RWPE2 (cell line): ENCODE results near the gene CFDP1.
A peak's percentile ranks its signal among the peaks of the same experiment; 100 is the strongest.

Experiments
- ATAC-seq: fragments of 200-7000 bp; cut with Tn5 transposase; 3 replicates; pipeline ENCODE4 v1.9.1; 2021; ENCODE audit warnings: low read depth
- DNase-seq: peaks from one replicate; pipeline ENCODE4 v3.0.0-alpha.2; 2020; ENCODE audit warnings: low spot score
- H3K27ac ChIP-seq: fragments of 450-650 bp; 2 replicates; pipeline ENCODE4 v1.5.1; 2017; ENCODE audit warnings: mild to moderate bottlenecking; ENCODE audit not compliant: poor library complexity, severe bottlenecking
- H3K27me3 ChIP-seq: fragments of 250-450 bp; sonication (Bioruptor Pico); 2 replicates; pipeline ENCODE4 v1.5.1; 2021; ENCODE audit warnings: mild to moderate bottlenecking, moderate library complexity; ENCODE audit not compliant: insufficient read depth, poor library complexity, severe bottlenecking
- H3K36me3 ChIP-seq: fragments of 250-450 bp; sonication (Bioruptor Pico); 2 replicates; pipeline ENCODE4 v1.5.1; 2020; ENCODE audit warnings: low read depth, mild to moderate bottlenecking, moderate library complexity
- H3K4me1 ChIP-seq: fragments of 250-450 bp; sonication (Bioruptor Pico); 2 replicates; pipeline ENCODE4 v1.5.1; 2021; ENCODE audit warnings: mild to moderate bottlenecking, moderate library complexity; ENCODE audit not compliant: insufficient read depth, poor library complexity, severe bottlenecking
- H3K4me3 ChIP-seq: fragments of 250-450 bp; sonication (Bioruptor Pico); 2 replicates; pipeline ENCODE4 v1.5.1; 2021; ENCODE audit warnings: mild to moderate bottlenecking, moderate library complexity; ENCODE audit not compliant: severe bottlenecking
- H3K9me3 ChIP-seq: fragments of 250-450 bp; sonication (Bioruptor Pico); 2 replicates; pipeline ENCODE4 v1.5.1; 2021; ENCODE audit warnings: mild to moderate bottlenecking, moderate library complexity; ENCODE audit not compliant: severe bottlenecking
- CTCF ChIP-seq: fragments of 450-650 bp; IDR thresholded peaks from one replicate; pipeline ENCODE4 v1.5.1; 2017; ENCODE audit warnings: mild to moderate bottlenecking, moderate library complexity; ENCODE audit not compliant: poor library complexity, severe bottlenecking

The CFDP1 gene

GRCh38 chr16:75478480-75479345 is 45.4 kb upstream of the CFDP1 start:
- Histone ChIP-seq H3K27me3 (no peaks in the 10 kb centered on the region), H3K27ac (no peak overlapping the region), H3K36me3 (no peaks in the 10 kb centered on the region)

GRCh38 chr16:75477680-75478473 is 44.6 kb upstream of the CFDP1 start:
- ATAC-seq, result peak; percentile 44
- no peaks in the 10 kb centered on the region for H3K9me3 ChIP-seq
- no peak overlapping the region for H3K4me3 ChIP-seq
- no peak for TF ChIP-seq CTCF
- no peaks in the 10 kb centered on the region for H3K27me3 ChIP-seq
- DNase-seq, result no peak
- H3K36me3 ChIP-seq, result no peaks in the 10 kb centered on the region
- peak overlapping the region; percentile 62 for H3K27ac ChIP-seq
- H3K4me1 ChIP-seq, result peaks cover 22% of the 10 kb centered on the region

More at GRCh38 chr16:75478480-75479345, 45.4 kb upstream of the CFDP1 start:
- H3K4me3 ChIP-seq, result no peak overlapping the region
- no peak for TF ChIP-seq CTCF
- ATAC-seq (no peak), DNase-seq (no peak)
- no peaks in the 10 kb centered on the region for H3K9me3 ChIP-seq
- peaks cover 29% of the 10 kb centered on the region for H3K4me1 ChIP-seq

- TF ChIP-seq CTCF, result no peak
- no peak overlapping the region for H3K4me3 ChIP-seq
- no peaks in the 10 kb centered on the region for H3K36me3 ChIP-seq
- no peaks in the 10 kb centered on the region for H3K27me3 ChIP-seq
- DNase-seq (no peak), ATAC-seq (peak; percentile 78)
- H3K4me1 ChIP-seq, result peaks cover 22% of the 10 kb centered on the region
- H3K27ac ChIP-seq, result peak overlapping the region; percentile 62
- H3K9me3 ChIP-seq, result no peaks in the 10 kb centered on the region
These were observed 43.5 kb upstream of the CFDP1 start for GRCh38 chr16:75476817-75477216.

GRCh38 chr16:75475420-75475847 is 42.1 kb upstream of the CFDP1 start:
- ATAC-seq (no peak), DNase-seq (no peak)
- H3K36me3 ChIP-seq, result no peaks in the 10 kb centered on the region
- no peaks in the 10 kb centered on the region for H3K9me3 ChIP-seq
- peaks cover 22% of the 10 kb centered on the region for H3K4me1 ChIP-seq
- H3K27me3 ChIP-seq, result no peaks in the 10 kb centered on the region
- H3K4me3 ChIP-seq, result no peak overlapping the region
- TF ChIP-seq CTCF, result no peak
- H3K27ac ChIP-seq, result no peak overlapping the region
